DOHH2 (cell line): ENCODE measurements around the gene MARCO.

Experiments
- H3F3A ChIP-seq: fragments of 200-600 bp; sonication (generic), shearing (Covaris generic); 2 replicates; pipeline ENCODE4 v1.6.0; 2016; ENCODE audit warnings: antibody characterized with exemption, mild to moderate bottlenecking; ENCODE audit not compliant: control insufficient read depth, insufficient read depth
- H3K27ac ChIP-seq: fragments of 200-600 bp; sonication (generic); 2 replicates; pipeline ENCODE4 v1.5.1; 2014; ENCODE audit warnings: low read depth, mild to moderate bottlenecking, low read length, moderate library complexity
- H3K27me3 ChIP-seq: fragments of 200-600 bp; sonication (generic); 2 replicates; pipeline ENCODE4 v1.6.1; 2014; ENCODE audit warnings: mild to moderate bottlenecking, low read length, mixed read lengths; ENCODE audit not compliant: control insufficient read depth
- H3K36me3 ChIP-seq: fragments of 200-600 bp; sonication (generic); 2 replicates; pipeline ENCODE4 v1.6.1; 2014; ENCODE audit warnings: mild to moderate bottlenecking, low read length, moderate library complexity, mixed read lengths; ENCODE audit not compliant: control insufficient read depth
- H3K4me1 ChIP-seq: fragments of 200-600 bp; sonication (generic); 2 replicates; pipeline ENCODE4 v1.6.1; 2014; ENCODE audit warnings: mild to moderate bottlenecking, low read length, mixed read lengths; ENCODE audit not compliant: control insufficient read depth
- H3K4me2 ChIP-seq: fragments of 200-600 bp; sonication (generic); 2 replicates; pipeline ENCODE4 v1.6.0; 2014; ENCODE audit warnings: mild to moderate bottlenecking, low read length, moderate library complexity
- H3K4me3 ChIP-seq: fragments of 200-600 bp; sonication (generic); 2 replicates; pipeline ENCODE4 v1.5.1; 2014; ENCODE audit warnings: mild to moderate bottlenecking, low read length, mixed read lengths
- H3K79me2 ChIP-seq: fragments of 200-600 bp; sonication (generic); 2 replicates; pipeline ENCODE4 v1.6.1; 2014; ENCODE audit warnings: mild to moderate bottlenecking, low read length, mixed read lengths; ENCODE audit not compliant: control insufficient read depth
- H3K9me2 ChIP-seq: fragments of 200-600 bp; sonication (generic); replicated peaks from 2 replicates; pipeline ENCODE4 v1.6.1; 2014; ENCODE audit warnings: mild to moderate bottlenecking, low read length, mixed read lengths; ENCODE audit not compliant: control insufficient read depth
- H3K9me3 ChIP-seq: fragments of 200-600 bp; sonication (generic); 2 replicates; pipeline ENCODE4 v1.6.1; 2014; ENCODE audit warnings: antibody characterized with exemption, low read length, mixed read lengths; ENCODE audit not compliant: control insufficient read depth, insufficient read depth
- H4K20me1 ChIP-seq: fragments of 200-600 bp; sonication (generic); 2 replicates; pipeline ENCODE4 v1.6.0; 2014; ENCODE audit warnings: low read depth, mild to moderate bottlenecking, antibody characterized with exemption, low read length, moderate library complexity; ENCODE audit not compliant: control insufficient read depth, insufficient read depth
- CTCF ChIP-seq: fragments of 200-600 bp; sonication (generic); IDR thresholded peaks from one replicate; pipeline ENCODE4 v1.5.1; 2014; ENCODE audit warnings: antibody characterized with exemption, mild to moderate bottlenecking, low read depth, low read length; ENCODE audit not compliant: poor library complexity, severe bottlenecking
- EZH2phosphoT487 ChIP-seq: fragments of 200-600 bp; sonication (generic); IDR thresholded peaks from 2 replicates; pipeline ENCODE4 v1.6.1; 2017; ENCODE audit warnings: borderline replicate concordance, mild to moderate bottlenecking, antibody characterized with exemption, low read length, moderate library complexity, mixed read lengths

MARCO gene

GRCh38 chr2:119019521-119019920, 77.5 kb downstream of the MARCO start:
- Histone ChIP-seq H3K27ac (no peak overlapping the region), H3K4me1 (no peaks in the 10 kb centered on the region), H3F3A (no peaks in the 10 kb centered on the region), H3K27me3 (no peaks in the 10 kb centered on the region), H3K36me3 (no peaks in the 10 kb centered on the region), H3K9me2 (no peaks in the 10 kb centered on the region), H3K9me3 (no peaks in the 10 kb centered on the region), H3K4me3 (no peak overlapping the region), H3K4me2 (no peak overlapping the region), H3K79me2 (no peaks in the 10 kb centered on the region), H4K20me1 (no peaks in the 10 kb centered on the region)
- TF ChIP-seq EZH2phosphoT487, result no peak
- TF ChIP-seq CTCF, result no peak

- TF ChIP-seq CTCF (no peak), EZH2phosphoT487 (no peak)
- H3K9me3 ChIP-seq, result no peaks in the 10 kb centered on the region
- H3K4me1 ChIP-seq, result no peaks in the 10 kb centered on the region
- H3K36me3 ChIP-seq, result no peaks in the 10 kb centered on the region
- H3F3A ChIP-seq, result no peaks in the 10 kb centered on the region
- H4K20me1 ChIP-seq, result no peaks in the 10 kb centered on the region
- no peak overlapping the region for H3K4me3 ChIP-seq
- H3K4me2 ChIP-seq, result no peak overlapping the region
- no peaks in the 10 kb centered on the region for H3K27me3 ChIP-seq
- H3K27ac ChIP-seq, result no peak overlapping the region
- no peaks in the 10 kb centered on the region for H3K9me2 ChIP-seq
- no peaks in the 10 kb centered on the region for H3K79me2 ChIP-seq
Observed at GRCh38 chr2:119022678-119023077, 80.7 kb downstream of the MARCO start.

- Histone ChIP-seq H3K9me2 (no peaks in the 10 kb centered on the region), H3K27me3 (no peaks in the 10 kb centered on the region), H3K27ac (no peak overlapping the region), H3K36me3 (no peaks in the 10 kb centered on the region), H3K4me1 (no peaks in the 10 kb centered on the region), H3K9me3 (no peaks in the 10 kb centered on the region), H3K79me2 (no peaks in the 10 kb centered on the region), H3K4me3 (no peak overlapping the region), H3K4me2 (no peak overlapping the region), H3F3A (no peaks in the 10 kb centered on the region), H4K20me1 (no peaks in the 10 kb centered on the region)
- TF ChIP-seq CTCF, result no peak
Observed at GRCh38 chr2:119023534-119023933, 81.5 kb downstream of the MARCO start.

- Histone ChIP-seq H3K27me3 (no peaks in the 10 kb centered on the region), H3K36me3 (no peaks in the 10 kb centered on the region), H3F3A (no peaks in the 10 kb centered on the region), H4K20me1 (no peaks in the 10 kb centered on the region), H3K9me2 (no peaks in the 10 kb centered on the region), H3K4me3 (no peak overlapping the region), H3K27ac (no peak overlapping the region), H3K79me2 (no peaks in the 10 kb centered on the region), H3K4me1 (no peaks in the 10 kb centered on the region), H3K9me3 (no peaks in the 10 kb centered on the region), H3K4me2 (no peak overlapping the region)
- TF ChIP-seq EZH2phosphoT487 (no peak), CTCF (no peak)
Observed at GRCh38 chr2:119024152-119024551, 82.2 kb downstream of the MARCO start.
